Fibroblast of villous mesenchyme (primary cell): ENCODE data around the gene MCUB. TPM values are rescaled to one million over a fixed set of nuclear protein-coding genes. Genes with fewer than 3 reads are reported as not detected.
A peak's percentile ranks its signal among the peaks of the same experiment; 100 is the strongest.

Experiments
- DNase-seq: peaks from one replicate; pipeline ENCODE4 v3.0.0-alpha.2; 2010; ENCODE audit warnings: low read depth
- H3K4me3 ChIP-seq: 2 replicates; pipeline ENCODE4 v1.5.1; 2011; ENCODE audit warnings: low read depth, mild to moderate bottlenecking, low read length
- total RNA-seq: library from RNA; depleted of rRNA; stranded (reverse); fragments of >200 nt; gene quantifications from 2 replicates; pipeline ENCODE4 v1.2.3, GENCODE V29; 2012
- TF ChIP-seq, protein P1 (sequence below): IDR thresholded peaks from 2 replicates; pipeline ENCODE4 v1.5.1; 2012; ENCODE audit warnings: low read depth, mild to moderate bottlenecking, low read length; ENCODE audit not compliant: insufficient read depth

The MCUB gene
- total RNA-seq, 1 donor, result 8.2 TPM

DNA sequence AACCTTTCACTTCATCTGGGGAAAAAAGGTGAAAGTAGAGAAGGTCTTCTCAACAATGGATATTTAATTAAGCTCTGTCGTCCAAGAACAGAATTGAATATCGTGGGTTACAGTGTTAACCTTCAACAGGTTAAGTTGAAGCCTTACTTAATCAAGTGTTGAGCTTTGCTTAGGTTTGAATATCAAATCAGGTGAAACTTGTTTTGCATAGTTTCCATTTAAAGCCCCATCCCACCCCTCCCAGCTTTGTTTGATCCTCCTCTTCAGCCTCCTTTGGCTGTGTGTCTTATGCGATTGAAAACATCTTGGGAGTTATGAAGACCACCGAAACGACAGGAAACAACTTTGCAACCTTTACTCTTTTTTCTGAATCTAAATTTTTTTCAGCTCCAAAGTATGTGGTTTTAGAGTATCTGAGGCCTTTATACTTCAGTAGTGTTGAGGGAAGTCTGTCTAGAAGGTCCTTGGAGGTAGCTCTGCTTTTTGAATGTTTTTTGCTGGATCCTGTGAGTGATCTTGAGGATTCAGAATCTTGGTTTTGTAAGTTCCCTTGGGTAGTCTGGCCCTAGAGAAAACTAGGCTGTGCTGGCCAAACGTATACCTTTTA, 39.1 kb downstream of the MCUB start:
- no peak overlapping the region for H3K4me3 ChIP-seq
- TF ChIP-seq, protein P1, sequence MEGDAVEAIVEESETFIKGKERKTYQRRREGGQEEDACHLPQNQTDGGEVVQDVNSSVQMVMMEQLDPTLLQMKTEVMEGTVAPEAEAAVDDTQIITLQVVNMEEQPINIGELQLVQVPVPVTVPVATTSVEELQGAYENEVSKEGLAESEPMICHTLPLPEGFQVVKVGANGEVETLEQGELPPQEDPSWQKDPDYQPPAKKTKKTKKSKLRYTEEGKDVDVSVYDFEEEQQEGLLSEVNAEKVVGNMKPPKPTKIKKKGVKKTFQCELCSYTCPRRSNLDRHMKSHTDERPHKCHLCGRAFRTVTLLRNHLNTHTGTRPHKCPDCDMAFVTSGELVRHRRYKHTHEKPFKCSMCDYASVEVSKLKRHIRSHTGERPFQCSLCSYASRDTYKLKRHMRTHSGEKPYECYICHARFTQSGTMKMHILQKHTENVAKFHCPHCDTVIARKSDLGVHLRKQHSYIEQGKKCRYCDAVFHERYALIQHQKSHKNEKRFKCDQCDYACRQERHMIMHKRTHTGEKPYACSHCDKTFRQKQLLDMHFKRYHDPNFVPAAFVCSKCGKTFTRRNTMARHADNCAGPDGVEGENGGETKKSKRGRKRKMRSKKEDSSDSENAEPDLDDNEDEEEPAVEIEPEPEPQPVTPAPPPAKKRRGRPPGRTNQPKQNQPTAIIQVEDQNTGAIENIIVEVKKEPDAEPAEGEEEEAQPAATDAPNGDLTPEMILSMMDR, result no peak
- no peak for DNase-seq

DNA sequence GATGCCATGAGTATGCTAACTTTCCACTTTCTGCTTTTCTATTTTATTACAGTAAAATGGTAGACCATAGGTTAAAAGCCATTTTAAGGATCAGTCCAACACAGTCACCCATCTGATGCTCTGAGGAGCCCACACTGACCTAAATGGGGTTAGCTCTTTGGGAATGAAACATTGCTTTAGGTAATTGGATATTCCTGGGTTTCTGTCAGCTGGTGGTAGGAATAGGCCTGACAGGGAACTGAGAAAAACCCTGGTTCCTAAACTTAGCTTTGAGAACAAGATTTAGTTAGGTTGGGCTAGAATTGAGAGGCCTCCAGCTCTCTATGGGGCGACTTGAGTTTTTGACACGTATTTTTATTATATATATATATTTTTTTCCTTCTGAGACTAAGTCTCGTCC, 40.4 kb downstream of the MCUB start:
- TF ChIP-seq, protein P1, result no peak
- H3K4me3 ChIP-seq, result no peak overlapping the region
- no peak for DNase-seq

DNA sequence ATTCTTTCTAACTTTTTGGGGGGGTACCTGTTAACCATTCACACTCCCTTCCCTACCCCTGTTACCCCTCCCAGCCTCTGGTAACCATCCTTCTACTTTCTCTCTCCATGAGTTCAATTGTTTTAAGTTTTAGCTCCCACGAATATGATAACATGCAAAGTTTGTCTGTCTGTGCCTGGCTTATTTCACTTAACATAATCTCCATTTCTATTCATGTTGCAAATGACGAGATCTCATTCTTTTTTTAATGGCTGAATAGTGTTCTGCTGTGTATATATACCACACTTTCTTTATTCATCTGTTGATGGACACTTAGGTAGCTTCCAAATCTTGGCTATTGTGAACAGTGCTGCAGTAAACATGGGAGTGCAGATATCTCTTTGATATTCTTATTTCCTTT, 41.3 kb downstream of the MCUB start:
- DNase-seq, result no peak
- TF ChIP-seq, protein P1, result no peak
- no peak overlapping the region for H3K4me3 ChIP-seq

DNA sequence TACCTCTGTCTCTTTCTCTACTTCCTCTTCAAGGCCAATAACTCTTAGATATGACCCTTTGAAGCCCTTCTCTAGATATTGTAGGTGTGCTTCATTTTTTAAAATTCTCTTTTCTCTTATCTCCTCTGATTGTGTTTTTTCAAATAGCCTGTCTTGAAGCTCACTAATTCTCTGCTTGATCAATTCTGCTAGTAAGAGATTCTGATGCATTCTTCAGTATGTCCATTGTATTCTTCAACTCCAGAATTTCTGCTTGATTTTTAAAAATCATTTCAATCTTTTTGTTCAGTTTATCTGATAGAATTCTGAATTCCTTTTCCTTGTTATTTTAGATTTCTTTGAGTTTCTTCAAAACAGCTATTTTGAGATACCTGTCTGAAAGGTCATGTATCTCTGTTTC, 47.9 kb downstream of the MCUB start:
- TF ChIP-seq, protein P1, result no peak
- H3K4me3 ChIP-seq, result no peak overlapping the region
- DNase-seq, result no peak

DNA sequence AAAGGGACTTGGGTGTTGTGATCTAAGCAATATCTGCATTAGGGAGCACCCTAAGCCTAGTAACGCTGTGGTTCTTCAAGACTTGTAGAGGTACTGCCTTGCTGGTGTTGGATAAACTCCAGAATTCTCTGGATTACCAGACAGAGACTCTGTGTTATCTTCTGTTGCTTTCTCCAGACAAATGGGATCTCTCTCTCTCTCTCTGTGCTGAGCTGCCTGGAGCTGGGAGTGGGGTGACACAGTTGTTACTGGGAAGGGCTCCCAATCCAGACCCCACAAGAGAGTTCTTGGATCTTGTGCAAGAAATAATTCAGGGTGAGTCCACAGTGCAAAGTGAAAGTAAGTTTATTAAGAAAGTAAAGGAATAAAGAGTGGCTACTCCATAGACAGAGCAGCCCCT, 48.8 kb downstream of the MCUB start:
- TF ChIP-seq, protein P1, result no peak
- DNase-seq, result peak; percentile 29
- H3K4me3 ChIP-seq, result peak overlapping the region; percentile 18

DNA sequence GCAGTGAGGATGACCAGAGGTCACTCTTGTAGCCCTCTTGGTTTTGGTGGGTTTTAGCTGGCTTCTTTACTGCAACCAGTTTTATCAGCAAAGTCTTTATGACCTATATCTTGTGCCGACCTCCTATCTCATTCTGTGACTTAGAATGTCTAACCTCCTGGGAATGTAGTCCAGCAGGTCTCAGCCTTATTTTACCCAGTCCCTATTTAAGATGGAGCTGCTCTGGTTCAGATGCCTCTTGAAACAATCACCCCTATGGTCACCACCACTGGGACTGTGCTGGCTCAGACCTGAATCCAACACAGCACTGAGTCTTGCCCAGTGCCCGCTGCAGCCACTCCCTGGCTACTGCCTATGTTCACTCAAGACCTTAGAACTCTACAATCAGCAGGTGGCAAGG, 49.4 kb downstream of the MCUB start:
- TF ChIP-seq, protein P1, result no peak
- H3K4me3 ChIP-seq, result no peak overlapping the region
- no peak for DNase-seq

DNA sequence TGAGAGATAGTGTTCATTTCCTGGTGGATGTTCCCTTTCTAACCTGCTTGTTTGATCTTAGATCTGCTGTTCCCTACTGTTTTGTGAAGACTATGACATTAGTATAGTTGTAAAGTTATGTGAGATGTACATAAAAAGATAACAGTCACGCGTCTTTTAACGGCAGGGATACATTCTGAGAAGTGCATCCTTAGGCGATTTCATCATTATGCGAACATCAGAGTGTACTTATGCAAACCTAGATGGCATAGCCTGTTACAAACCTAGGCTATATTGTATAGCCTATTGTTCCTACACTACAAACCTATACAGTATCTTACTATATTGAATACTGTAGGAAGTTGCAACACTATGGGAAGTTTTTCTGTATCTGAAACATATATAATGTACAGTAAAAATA, 50.4 kb downstream of the MCUB start:
- TF ChIP-seq, protein P1, result no peak
- DNase-seq, result no peak
- no peak overlapping the region for H3K4me3 ChIP-seq
